COR-L47 (cell line): ENCODE results near the gene TCEAL4.
"Not testable (repeated sequence)": the region's sequence is repeated elsewhere in the genome, so short reads cannot be mapped to it uniquely, and the experiment has no call there.

ENCODE experiments used
- DNase-seq: peaks from one replicate; lab custom pipeline; 2025; lab: John Stamatoyannopoulos, UW

TCEAL4 gene

DNA sequence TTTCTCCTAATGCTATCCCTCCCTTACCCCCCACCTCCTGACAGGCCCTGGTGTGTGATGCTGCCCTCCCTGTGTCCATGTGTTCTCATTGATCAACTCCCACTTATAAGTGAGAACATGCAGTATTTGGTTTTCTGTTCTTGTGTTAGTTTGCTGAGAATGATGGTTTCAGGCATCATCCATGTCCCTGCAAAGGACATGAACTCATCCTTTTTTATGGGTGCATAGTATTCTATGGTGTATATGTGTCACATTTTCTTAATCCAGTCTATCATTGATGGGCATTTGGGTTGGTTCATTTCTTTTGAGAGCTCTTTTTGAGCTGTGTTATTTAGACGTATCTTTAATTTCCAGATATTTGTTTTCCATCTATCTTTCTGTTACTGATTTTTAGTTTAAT is 7.0 kb downstream of the TCEAL4 start:
- not testable (repeated sequence) for DNase-seq

DNA sequence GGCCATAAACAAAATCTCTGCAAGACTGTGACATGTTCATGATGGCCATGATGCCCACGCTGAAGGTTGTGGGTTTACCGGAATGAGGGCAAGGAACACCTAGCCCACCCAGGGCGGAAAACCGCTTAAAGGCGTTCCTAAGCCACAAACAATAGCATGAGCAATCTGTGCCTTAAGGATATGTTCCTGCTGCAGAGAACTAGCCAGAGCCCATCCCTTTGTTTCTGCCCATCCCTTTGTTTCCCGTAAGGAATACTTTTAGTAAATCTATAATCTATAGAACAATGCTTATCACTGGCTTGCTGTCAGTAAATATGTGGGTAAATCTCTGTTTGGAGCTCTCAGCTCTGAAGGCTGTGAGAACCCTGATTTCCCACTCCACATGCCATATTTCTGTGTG is 9.9 kb downstream of the TCEAL4 start:
- not testable (repeated sequence) for DNase-seq

DNA sequence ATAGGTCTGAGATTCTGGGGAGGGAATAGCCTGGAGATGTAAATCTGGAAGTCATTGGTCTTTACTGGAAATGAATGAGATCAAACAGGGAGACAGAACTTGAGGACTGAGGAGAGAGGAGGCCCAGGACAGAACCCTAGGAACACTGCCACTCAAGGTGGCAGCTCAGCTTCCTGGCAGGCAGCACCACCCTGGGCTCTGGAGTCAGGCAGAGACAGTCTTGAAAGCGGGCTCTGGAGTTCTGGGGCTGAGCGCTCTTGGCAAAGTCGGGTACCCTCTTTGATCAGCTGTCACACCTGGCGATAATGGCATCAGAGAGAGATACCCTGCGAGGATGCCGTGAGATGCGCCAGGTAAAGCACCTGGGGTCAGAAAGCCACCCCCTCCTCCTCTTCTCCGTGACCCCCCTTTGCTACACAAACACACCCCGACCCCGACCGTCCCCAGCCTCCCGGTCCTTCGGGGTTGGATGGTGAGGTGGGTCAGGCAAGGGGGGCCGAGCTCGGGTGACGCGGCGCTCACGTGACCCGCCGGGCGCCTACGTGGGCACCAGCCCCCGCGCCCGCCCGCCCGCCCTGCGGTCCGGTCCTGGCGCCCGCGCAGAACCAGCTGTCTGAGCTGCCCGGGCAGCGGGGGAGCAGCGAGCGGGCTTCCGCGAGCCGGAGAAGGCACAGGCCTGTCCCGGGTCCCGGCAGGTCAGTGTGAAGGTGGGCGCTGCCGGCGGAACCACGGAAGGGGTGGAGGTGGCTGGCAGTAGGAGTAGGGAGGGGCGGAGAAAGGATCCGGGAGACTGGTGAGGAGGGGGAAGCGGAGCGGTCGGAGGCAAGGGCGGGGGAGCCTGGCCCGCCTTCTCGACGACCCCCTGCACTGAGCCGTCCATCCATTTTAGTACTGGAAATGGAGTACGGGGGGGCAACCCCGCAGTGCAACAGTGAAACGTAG is 22.3 kb downstream of the TCEAL4 start, which contains the start of gene TCEAL3:
Gene TCEAL3 (plus strand): TSS at position 600 of the 942 bp plus-strand sequence. CDS start 1,102 bp downstream, outside the sequence.
- DNase-seq: peak; percentile 19

GRCh38 chrX:103608306-103608963 is 23.1 kb downstream of the TCEAL4 start:
- no peak for DNase-seq

DNA sequence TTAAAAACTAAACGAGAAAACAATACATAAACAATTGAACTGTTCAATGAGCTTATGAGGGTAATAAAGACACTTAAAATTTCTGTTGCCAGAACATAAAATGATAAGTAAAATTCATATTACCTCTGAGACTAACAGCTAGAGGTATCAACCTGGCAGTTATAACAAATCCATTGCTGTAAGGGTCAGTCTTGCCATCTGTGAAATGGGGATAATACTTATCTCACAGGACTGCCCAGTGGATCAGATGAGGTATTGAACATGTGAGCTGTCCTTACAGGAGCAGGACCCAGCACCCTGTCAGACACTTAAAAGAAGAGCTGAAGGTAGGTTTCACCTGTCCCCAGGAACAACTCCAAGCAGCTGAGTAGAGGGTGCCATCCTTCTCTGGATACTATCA is 25.0 kb downstream of the TCEAL4 start:
- no peak for DNase-seq

- DNase-seq: no peak
Observed at GRCh38 chrX:103613362-103613890, 28.1 kb downstream of the TCEAL4 start.

GRCh38 chrX:103614999-103615398 is 29.7 kb downstream of the TCEAL4 start:
- DNase-seq: no peak

DNA sequence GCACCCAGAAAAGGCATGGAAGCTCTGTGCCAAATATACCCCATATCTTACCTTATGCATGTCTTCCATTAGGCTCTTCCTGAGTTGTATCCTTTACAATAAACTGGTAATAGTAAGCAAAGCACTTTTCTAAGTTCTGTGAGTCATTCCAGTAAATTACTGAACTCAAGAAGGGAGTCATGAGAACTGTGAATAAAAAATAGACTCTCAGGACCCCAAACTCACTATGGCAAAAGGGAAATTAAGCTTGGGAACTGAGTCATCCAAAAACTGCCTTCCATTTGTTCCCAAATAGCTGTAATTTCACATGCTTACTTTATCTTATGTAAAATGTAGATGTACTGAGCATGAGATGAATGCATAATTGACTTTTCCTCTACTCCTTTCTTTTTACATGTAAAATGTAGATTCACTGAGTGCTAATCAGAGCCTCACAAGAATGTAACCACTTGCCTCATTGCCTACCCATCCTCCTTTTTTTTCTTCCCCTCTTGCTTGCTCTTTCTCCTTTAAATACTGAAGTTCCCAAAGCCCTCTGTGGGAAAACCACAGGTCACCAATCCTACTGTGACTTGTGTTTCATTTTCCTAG is 30.6 kb downstream of the TCEAL4 start:
- no peak for DNase-seq

DNA sequence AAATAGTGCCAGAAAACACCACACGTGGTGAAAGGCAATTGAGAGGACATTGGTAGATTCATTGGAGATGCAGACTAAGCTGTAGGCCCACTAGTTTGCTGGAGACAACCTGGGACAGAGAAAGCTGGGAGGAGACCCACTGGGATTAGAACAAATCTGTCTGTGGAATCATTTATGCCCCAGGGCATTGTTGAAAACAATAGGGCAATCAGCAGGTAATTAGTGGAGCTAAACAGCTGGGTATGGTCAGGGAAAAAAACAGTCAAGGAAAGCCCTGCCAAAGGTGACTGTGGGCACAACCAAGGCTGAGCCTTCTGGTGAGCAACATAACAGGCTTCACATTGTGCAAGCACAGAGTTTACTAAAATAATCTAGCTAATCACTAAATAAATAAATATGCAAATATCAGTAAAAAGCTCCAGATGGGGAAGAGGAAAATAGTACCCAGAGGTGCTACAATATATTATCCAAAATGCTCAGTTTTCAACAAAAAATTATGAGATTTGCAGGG is 31.4 kb downstream of the TCEAL4 start:
- peak; percentile 5 for DNase-seq

DNA sequence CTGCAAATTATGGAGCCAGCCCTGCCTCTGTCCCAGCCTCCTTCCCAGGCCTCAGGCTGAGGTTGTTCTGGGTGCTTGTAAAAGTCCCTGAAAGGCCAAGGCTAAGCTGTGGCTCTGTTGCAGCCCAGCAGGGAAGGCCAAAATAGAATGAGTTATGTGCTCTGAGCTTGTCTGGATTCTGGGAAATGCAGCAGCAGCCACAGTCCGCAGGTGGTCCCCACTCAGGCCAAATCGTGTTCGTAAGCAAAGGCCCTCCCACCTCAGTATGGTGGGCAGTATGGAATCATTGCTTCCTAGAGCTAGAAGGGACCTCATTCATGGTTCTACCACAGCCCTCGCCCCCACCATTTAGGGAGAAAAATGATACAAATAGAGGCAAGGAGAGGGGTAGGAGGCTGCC is 38.8 kb downstream of the TCEAL4 start:
- DNase-seq: no peak

DNA sequence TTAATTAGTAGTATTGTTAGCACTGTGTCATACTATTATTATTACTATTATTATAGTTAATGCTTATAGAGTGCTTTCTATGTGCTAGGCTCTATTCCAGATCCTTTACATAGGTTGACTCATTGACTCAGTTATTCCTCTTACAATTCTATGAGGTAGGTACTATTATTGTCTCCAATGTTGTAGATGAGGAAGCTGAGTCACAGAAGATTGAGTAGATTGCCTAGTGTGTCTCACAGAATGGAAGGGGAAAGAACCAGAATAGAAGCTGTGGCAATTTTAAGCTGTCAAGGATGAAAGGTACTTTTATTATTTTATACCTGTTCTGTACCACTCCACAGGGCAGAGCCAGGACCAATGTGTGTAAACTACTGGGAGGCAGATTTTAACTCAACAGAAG is 41.5 kb downstream of the TCEAL4 start:
- no peak for DNase-seq

DNA sequence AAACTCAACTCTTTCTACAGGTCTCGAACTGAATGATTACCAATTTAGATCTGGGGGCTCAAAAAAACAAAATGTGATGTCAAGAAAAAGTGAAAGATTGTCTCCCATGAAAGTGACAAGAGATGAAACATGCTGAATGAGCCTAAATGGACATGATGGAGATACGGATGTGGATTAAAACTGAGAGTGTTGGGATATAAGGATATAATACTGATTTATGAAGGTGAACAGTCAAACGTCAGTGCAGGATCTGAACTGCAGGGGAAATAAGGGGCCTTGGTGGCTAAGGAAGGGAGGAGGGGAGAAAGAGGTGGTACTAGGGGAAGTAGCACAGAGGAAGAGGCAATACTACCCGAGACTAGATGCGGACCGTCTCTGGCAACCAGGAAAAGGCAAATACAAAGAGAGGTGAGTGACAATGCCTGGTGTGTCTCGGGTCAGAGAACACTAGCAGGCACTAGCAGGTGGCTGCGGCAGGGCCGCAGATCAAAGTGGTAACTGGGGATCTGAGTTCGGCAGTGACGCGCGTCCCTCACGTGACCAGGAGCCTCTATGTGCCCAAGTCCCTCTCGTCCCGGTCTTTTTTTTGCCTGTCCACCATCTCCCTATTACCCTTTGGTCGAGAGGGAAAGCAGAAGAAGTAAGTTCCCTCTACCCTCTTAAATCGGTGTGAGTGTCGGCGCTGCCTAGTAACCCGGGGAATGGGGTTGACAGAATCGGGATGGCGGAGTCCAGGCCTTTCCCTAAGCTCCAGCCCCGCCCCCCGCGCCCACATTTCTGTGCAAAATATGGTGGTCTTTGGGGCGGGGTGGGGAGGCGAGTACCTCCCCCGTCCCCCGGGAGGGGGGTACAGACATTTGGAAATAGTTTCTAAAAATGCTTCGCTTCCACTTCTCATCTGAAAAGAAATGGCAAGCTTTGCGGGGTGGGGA is 43.3 kb downstream of the TCEAL4 start, which contains the start of gene TCEAL1:
Gene TCEAL1 (plus strand): TSS at position 590 of the 932 bp plus-strand sequence. CDS start 942 bp downstream, outside the sequence.
- peak; percentile 11 for DNase-seq

DNA sequence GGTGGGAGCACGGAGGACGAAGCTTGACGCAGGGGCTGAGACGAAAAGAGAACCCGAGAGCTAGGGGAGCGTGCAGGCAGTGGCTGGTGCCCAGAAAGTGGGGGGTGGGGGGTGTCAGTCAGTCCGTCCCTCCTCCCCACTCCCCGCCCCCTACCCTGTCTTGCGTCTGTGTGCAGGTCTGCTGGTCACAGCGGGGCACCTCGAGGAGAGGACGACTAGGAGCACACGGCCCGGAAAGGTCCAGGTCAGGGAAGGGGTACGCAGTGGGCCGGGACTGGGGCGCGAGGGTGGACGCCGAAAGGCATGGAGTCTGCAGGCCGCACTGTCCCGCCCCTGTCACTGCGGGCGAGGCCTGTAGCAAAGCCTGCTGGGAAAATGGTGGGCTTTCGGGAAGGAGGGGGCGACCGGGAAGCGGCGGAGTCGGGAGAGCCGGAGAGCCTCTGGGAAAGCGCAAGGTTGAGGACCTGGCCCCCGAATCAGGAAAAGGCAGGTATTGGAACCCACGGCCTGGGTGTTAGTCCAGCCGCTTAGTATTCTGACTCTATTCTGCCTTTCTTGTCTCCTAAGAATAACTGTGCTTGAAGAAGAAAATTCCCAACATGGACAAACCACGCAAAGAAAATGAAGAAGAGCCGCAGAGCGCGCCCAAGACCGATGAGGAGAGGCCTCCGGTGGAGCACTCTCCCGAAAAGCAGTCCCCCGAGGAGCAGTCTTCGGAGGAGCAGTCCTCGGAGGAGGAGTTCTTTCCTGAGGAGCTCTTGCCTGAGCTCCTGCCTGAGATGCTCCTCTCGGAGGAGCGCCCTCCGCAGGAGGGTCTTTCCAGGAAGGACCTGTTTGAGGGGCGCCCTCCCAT is 44.2 kb downstream of the TCEAL4 start:
- peak; percentile 42 for DNase-seq

DNA sequence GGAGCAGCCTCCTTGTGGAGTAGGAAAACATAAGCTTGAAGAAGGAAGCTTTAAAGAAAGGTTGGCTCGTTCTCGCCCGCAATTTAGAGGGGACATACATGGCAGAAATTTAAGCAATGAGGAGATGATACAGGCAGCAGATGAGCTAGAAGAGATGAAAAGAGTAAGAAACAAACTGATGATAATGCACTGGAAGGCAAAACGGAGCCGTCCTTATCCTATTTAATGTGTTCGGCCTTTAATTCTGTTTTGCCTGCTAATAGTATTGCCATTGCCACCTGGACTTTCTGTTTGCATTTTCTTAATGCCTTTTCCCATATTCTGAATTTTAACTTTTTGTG is 44.8 kb downstream of the TCEAL4 start:
- DNase-seq: no peak

DNA sequence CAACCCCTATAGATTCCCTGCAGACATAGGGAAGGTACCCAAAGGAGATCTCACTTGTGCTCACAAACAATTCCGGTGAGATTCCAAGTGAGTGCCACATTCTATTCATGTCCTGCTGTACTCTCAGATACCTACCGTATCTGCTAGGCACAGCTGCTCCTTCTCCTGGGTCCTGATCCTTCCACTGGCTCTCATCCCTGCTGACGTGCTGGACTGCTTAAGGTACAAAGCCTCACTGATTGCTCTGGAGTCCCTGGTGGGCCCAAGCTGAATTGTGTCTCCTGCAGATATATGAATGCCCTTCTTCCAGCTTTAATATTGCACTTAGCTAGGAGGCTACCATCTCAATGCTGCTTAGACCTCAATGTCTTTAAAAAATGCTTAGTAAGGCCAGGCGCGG is 45.8 kb downstream of the TCEAL4 start:
- DNase-seq: no peak

- no peak for DNase-seq
Observed at GRCh38 chrX:103635436-103635835, 50.1 kb downstream of the TCEAL4 start.
